Astrocyte (in vitro differentiated cells and primary cell): ENCODE data around the gene SSX2IP.

ENCODE experiments used
- CTCF ChIP-seq: IDR thresholded peaks from 2 replicates; pipeline ENCODE4 v1.5.1; 2011; ENCODE audit warnings: low read depth, mild to moderate bottlenecking, inconsistent platforms, low read length, moderate library complexity; ENCODE audit not compliant: insufficient read depth
- EZH2 ChIP-seq: IDR thresholded peaks from 2 replicates; pipeline ENCODE4 v1.6.1; 2012; ENCODE audit warnings: mild to moderate bottlenecking, low read length, inconsistent platforms; ENCODE audit not compliant: insufficient read depth

- TF ChIP-seq CTCF, result no peak
- no peak for TF ChIP-seq EZH2
These were observed 4.0 kb downstream of the SSX2IP start for GRCh38 chr1:84686223-84686622.
